CD14-positive monocyte (primary cell): ENCODE results near the gene PRKACA. TPM values are rescaled to one million over a fixed set of nuclear protein-coding genes. Genes with fewer than 3 reads are reported as not detected.

ENCODE experiments used
- DNase-seq, 3 donors: peaks; one replicate each; pipeline ENCODE4 v3.0.0-alpha.2; 2011 to 2022
- H2AFZ ChIP-seq: 2 replicates; pipeline ENCODE4 v1.6.0; 2012; ENCODE audit warnings: mild to moderate bottlenecking, low read depth, low read length, inconsistent platforms; ENCODE audit not compliant: insufficient read depth, poor library complexity, severe bottlenecking
- H3K27ac ChIP-seq, 2 donors: 1 replicate in 1 of 2; 2 replicates in 1 of 2; pipeline ENCODE4 v1.5.1; 2012 to 2013; ENCODE audit warnings: low read length in 2 of 2, control low read depth in 1 of 2, inconsistent platforms in 1 of 2, low read depth in 1 of 2, mild to moderate bottlenecking in 1 of 2
- H3K27me3 ChIP-seq, 2 donors: one replicate each; pipeline versions ENCODE4 v1.6.0 to v1.6.1; 2011 to 2013; ENCODE audit warnings: low read length in 2 of 2; ENCODE audit not compliant: control insufficient read depth in 2 of 2, insufficient read depth in 2 of 2
- H3K36me3 ChIP-seq, 2 donors: replicated peaks in 1 of 2; 1 replicate in 1 of 2; 2 replicates in 1 of 2; pipeline versions ENCODE4 v1.5.1 to v1.6.1; 2012 to 2013; ENCODE audit warnings: low read length in 2 of 2, control low read depth in 1 of 2, inconsistent platforms in 1 of 2, mild to moderate bottlenecking in 1 of 2; ENCODE audit not compliant: insufficient read depth in 2 of 2, control insufficient read depth in 1 of 2
- H3K4me1 ChIP-seq, 2 donors: 1 replicate in 1 of 2; 2 replicates in 1 of 2; pipeline versions ENCODE4 v1.5.1 to v1.6.1; 2012 to 2013; ENCODE audit warnings: low read length in 2 of 2, control low read depth in 1 of 2, inconsistent platforms in 1 of 2, mild to moderate bottlenecking in 1 of 2, moderate library complexity in 1 of 2; ENCODE audit not compliant: insufficient read depth in 2 of 2, control insufficient read depth in 1 of 2
- H3K4me2 ChIP-seq: replicated peaks from 2 replicates; pipeline ENCODE3; 2012; ENCODE audit warnings: low read length, moderate library complexity, mild to moderate bottlenecking; ENCODE audit not compliant: poor library complexity, severe bottlenecking; ENCODE audit errors: extremely low read depth
- H3K4me3 ChIP-seq, 3 experiments: fragments of 200-600 bp in 1 of 3; sonication (generic) in 1 of 3; replicated peaks in 1 of 3; 1 replicate in 2 of 3; 2 replicates in 1 of 3; pipeline ENCODE4 v1.5.1; 2011 to 2013; ENCODE audit warnings: low read length in 3 of 3, mild to moderate bottlenecking in 3 of 3, control low read depth in 2 of 3, low read depth in 2 of 3, inconsistent platforms in 1 of 3, moderate library complexity in 1 of 3
- H3K79me2 ChIP-seq: 2 replicates; pipeline ENCODE4 v1.6.0; 2012; ENCODE audit warnings: mild to moderate bottlenecking, control low read depth, inconsistent platforms, low read length, moderate library complexity; ENCODE audit not compliant: insufficient read depth
- H3K9ac ChIP-seq: 2 replicates; pipeline ENCODE4 v1.6.0; 2017; ENCODE audit warnings: low read length, mild to moderate bottlenecking; ENCODE audit not compliant: insufficient read depth, poor library complexity, severe bottlenecking
- H3K9me3 ChIP-seq, 2 donors: replicated peaks in 1 of 2; 1 replicate in 1 of 2; 2 replicates in 1 of 2; pipeline versions ENCODE4 v1.5.1 to v1.6.1; 2012 to 2013; ENCODE audit warnings: low read length in 2 of 2, control low read depth in 1 of 2; ENCODE audit not compliant: control insufficient read depth in 1 of 2, insufficient read depth in 1 of 2
- H4K20me1 ChIP-seq: 2 replicates; pipeline ENCODE4 v1.6.0; 2012; ENCODE audit warnings: mild to moderate bottlenecking, low read length, control low read depth, moderate library complexity; ENCODE audit not compliant: insufficient read depth
- H3K27ac Mint-ChIP-seq, 7 donors: one replicate each; pipeline ENCODE4 v1.8.0; 2020; ENCODE audit warnings: mild to moderate bottlenecking in 7 of 7, mixed read lengths in 7 of 7, moderate library complexity in 6 of 7, inconsistent platforms in 2 of 7
- H3K27me3 Mint-ChIP-seq, 3 donors: one replicate each; pipeline ENCODE4 v1.8.0; 2021 to 2022; ENCODE audit warnings: low read depth in 3 of 3, mild to moderate bottlenecking in 3 of 3, mixed read lengths in 3 of 3, moderate library complexity in 3 of 3, inconsistent platforms in 1 of 3
- H3K36me3 Mint-ChIP-seq, 2 donors: one replicate each; pipeline ENCODE4 v1.8.0; 2020; ENCODE audit warnings: mixed read lengths in 2 of 2, inconsistent platforms in 1 of 2, mild to moderate bottlenecking in 1 of 2
- H3K4me1 Mint-ChIP-seq: one replicate; pipeline ENCODE4 v1.8.0; 2020; ENCODE audit warnings: mild to moderate bottlenecking, mixed read lengths
- H3K4me3 Mint-ChIP-seq, 2 donors: one replicate each; pipeline ENCODE4 v1.8.0; 2020; ENCODE audit warnings: mild to moderate bottlenecking in 2 of 2, mixed read lengths in 2 of 2, moderate library complexity in 1 of 2
- H3K9me3 Mint-ChIP-seq, 7 donors: one replicate each; pipeline ENCODE4 v1.8.0; 2020 to 2022; ENCODE audit warnings: mixed read lengths in 7 of 7, mild to moderate bottlenecking in 6 of 7, moderate library complexity in 6 of 7, inconsistent platforms in 2 of 7
- CTCF ChIP-seq: fragments of 200-600 bp; IDR thresholded peaks from one replicate; pipeline ENCODE4 v1.8.0; 2022; ENCODE audit warnings: antibody characterized with exemption, mild to moderate bottlenecking
- WGBS: methylation state at CpG from one replicate; pipeline ENCODE4 v1.1.5; 2013; ENCODE audit warnings: missing lambda C conversion rate; ENCODE audit not compliant: insufficient coverage; 5-methylcytosine and 5-hydroxymethylcytosine counted together
- intact Hi-C, 2 donors: fragments of 100-400 bp; cut with micrococcal nuclease; formaldehyde crosslinking; loops; one replicate each; pipeline versions ENCODE4 v1.15.0 to v1.15.1; 2023
- polyA plus RNA-seq, 3 donors: library from polyadenylated mRNA; depleted of rRNA in 1 of 3; unstranded in 2 of 3; stranded (reverse) in 1 of 3; fragments of 300-500 nt in 2 of 3; fragments of >200 nt in 1 of 3; fragmentation: Illumina TruSeq in 2 of 3; gene quantifications; 1 replicate in 2 of 3; 2 replicates in 1 of 3; pipeline ENCODE4 v1.2.3, GENCODE V29; 2012 to 2021

PRKACA gene
- polyA plus RNA-seq, 3 donors, result 2.0 to 231 (median 3.8) TPM

- H3K4me3 Mint-ChIP-seq, result peak overlapping the region; percentile 99
- H3K4me2 ChIP-seq, result peak overlapping the region; percentile 100
- H3K9me3 Mint-ChIP-seq, result peaks cover 0 to 14% (median 9%) of the 10 kb centered on the region in 7 donors
- H3K36me3 Mint-ChIP-seq, result peaks cover 30 to 37% of the 10 kb centered on the region in 2 donors
- peaks cover 0 to 6% (median 5%) of the 10 kb centered on the region in 3 donors for H3K27me3 Mint-ChIP-seq
- 14% methylated on average over 9 of the region's 15 CpGs for WGBS
- DNase-seq, result no peak
- H3K9ac ChIP-seq, result peak overlapping the region; percentile 65
- intact Hi-C loops, result loop anchor here in 1 of 2 donors (5.0 kb wide), 1 partner anchor 45 kb away; the partner anchor contains the start of gene ASF1B
- H2AFZ ChIP-seq, result peak overlapping the region; percentile 72
- peaks cover 18 to 23% of the 10 kb centered on the region in 2 donors for H3K4me1 ChIP-seq
- TF ChIP-seq CTCF, result no peak
- H3K79me2 ChIP-seq, result peaks cover 7% of the 10 kb centered on the region
- peaks cover 0 to 2% of the 10 kb centered on the region in 2 donors for H3K27me3 ChIP-seq
- peaks cover 15% of the 10 kb centered on the region for H3K4me1 Mint-ChIP-seq
- peaks cover 6 to 8% of the 10 kb centered on the region in 2 donors for H3K9me3 ChIP-seq
- no peak overlapping the region for H3K27ac ChIP-seq
- H3K4me3 ChIP-seq, result peak overlapping the region; percentile 61 to 90 (median 64)
- H3K27ac Mint-ChIP-seq, result peak overlapping the region; percentile 83 to 97 (median 94)
- peaks cover 16 to 28% of the 10 kb centered on the region in 2 donors for H3K36me3 ChIP-seq
- peaks cover 55% of the 10 kb centered on the region for H4K20me1 ChIP-seq
Measured at GRCh38 chr19:14091813-14092462, 25.6 kb downstream of the PRKACA start.

GRCh38 chr19:14091081-14091812 is 26.3 kb downstream of the PRKACA start:
- DNase-seq, result peak; percentile 34 to 54 (median 43)
- intact Hi-C loops, result loop anchor here in 1 of 2 donors (5.0 kb wide), 1 partner anchor 46 kb away; the partner anchor contains the start of gene ASF1B
- Mint-ChIP-seq H3K27ac (peak overlapping the region; percentile 83 to 97 (median 94)), H3K4me1 (peaks cover 15% of the 10 kb centered on the region), H3K9me3 (peaks cover 0 to 14% (median 9%) of the 10 kb centered on the region in 7 donors), H3K36me3 (peaks cover 29 to 34% of the 10 kb centered on the region in 2 donors), H3K27me3 (peaks cover 0 to 6% (median 5%) of the 10 kb centered on the region in 3 donors), H3K4me3 (peak overlapping the region; percentile 99)
- H4K20me1 ChIP-seq, result peaks cover 48% of the 10 kb centered on the region
- peak overlapping the region; percentile 50 to 59 for H3K27ac ChIP-seq
- peak overlapping the region; percentile 61 to 90 (median 64) for H3K4me3 ChIP-seq
- H3K79me2 ChIP-seq, result peaks cover 7% of the 10 kb centered on the region
- H2AFZ ChIP-seq, result peak overlapping the region; percentile 72
- 0% methylated on average over 37 of the region's 72 CpGs for WGBS
- peak overlapping the region; percentile 100 for H3K4me2 ChIP-seq
- H3K9me3 ChIP-seq, result peaks cover 6 to 8% of the 10 kb centered on the region in 2 donors
- H3K4me1 ChIP-seq, result peaks cover 18 to 23% of the 10 kb centered on the region in 2 donors
- no peak for TF ChIP-seq CTCF
- H3K36me3 ChIP-seq, result peaks cover 9 to 21% of the 10 kb centered on the region in 2 donors
- H3K9ac ChIP-seq, result peak overlapping the region; percentile 65
- H3K27me3 ChIP-seq, result peaks cover 0 to 2% of the 10 kb centered on the region in 2 donors
